ENCODE data around the gene CASP8. TPM values are rescaled to one million over a fixed set of nuclear protein-coding genes. Genes with fewer than 3 reads are reported as not detected.
A peak's percentile ranks its signal among the peaks of the same experiment; 100 is the strongest.

The CASP8 gene
- total and polyA plus RNA-seq, 9 of the 15 experiments (the other 6 are each of a cell fraction or from before 2014, with no cell fraction given), result 10.2 to 31.4 (median 19.4) TPM

GRCh38 chr2:201220102-201220570, 40.2 kb upstream of the CASP8 start (continued):
- TF ChIP-seq POLR2AphosphoS5 (IDR thresholded peaks at IDR 0.05; ENCODE audit: control insufficient read depth, insufficient read depth, low read depth, low read length) (no peak; the same call in 1 of the 2 replicates), ZFX (CRISPR knock-in tag; IDR thresholded peaks at IDR 0.05) (no peak), THRB (CRISPR knock-in tag; conservative IDR thresholded peaks at IDR 0.05) (no peak), TOE1 (IDR thresholded peaks at IDR 0.05; ENCODE audit: borderline replicate concordance) (peak; percentile 50; the same call in 1 of the 2 replicates), TOE1 (CRISPR knock-in tag; IDR thresholded peaks at IDR 0.05; ENCODE audit: borderline replicate concordance, low read depth) (no peak), ZNF217 (CRISPR knock-in tag; IDR thresholded peaks at IDR 0.05) (no peak), MXD1 (CRISPR knock-in tag; IDR thresholded peaks at IDR 0.05; ENCODE audit: borderline replicate concordance, poor library complexity, severe bottlenecking) (no peak), CBX5 (IDR thresholded peaks at IDR 0.05; ENCODE audit: borderline replicate concordance, low read depth) (no peak), ATF2 (CRISPR knock-in tag; IDR thresholded peaks at IDR 0.05) (no peak)
- TF ChIP-seq, protein P1, sequence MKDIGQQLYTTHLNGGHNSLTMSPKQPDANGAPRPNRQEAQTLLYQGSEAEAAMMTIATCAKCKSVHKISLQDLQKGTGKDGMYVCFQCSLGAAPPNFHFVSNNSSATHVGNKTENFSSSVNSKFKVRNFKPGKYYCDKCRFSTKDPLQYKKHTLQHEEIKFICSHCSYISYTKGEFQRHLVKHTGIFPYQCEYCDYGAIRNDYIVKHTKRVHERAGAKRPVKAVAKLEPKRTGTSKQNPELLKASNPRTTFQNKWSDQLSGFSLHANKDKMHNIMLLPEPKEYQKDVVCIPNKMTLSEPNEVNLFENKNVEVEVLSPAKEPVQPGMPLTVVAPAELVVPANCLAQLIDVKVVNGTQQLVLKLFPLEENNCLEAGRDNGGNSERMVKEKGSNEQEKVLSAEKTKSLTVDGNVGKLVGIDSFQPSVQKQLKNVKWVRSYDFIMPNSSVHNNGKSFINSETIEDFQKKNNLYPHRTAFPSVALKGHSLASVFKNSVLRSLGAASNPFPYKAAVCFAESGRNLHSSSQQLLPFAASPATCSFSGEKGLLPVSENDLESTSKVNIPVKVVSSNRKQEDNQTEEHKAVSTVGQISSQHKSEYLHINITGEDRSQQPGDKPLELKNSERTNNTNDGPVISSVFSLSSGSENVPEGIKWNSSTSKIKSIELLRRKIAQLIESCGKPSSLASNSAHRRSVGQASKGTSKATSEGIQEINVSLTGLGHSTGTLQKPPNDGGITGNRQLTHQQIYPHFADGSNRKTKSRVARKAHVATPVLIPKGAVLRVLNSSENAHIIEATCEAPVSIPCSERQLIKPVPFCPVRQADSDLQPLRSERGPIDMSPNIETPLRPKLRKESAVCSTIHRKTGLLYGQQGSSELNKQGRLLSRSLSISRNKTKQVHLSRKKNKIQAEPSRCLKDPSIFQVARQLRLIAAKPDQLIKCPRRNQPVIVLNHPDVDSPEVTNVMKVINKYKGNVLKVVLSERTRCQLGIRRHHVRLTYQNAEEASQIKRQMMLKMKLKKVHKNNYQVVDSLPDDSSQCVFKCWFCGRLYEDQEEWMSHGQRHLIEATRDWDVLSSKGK (CRISPR knock-in tag; IDR thresholded peaks at IDR 0.05), result no peak
- TF ChIP-seq, protein P2, sequence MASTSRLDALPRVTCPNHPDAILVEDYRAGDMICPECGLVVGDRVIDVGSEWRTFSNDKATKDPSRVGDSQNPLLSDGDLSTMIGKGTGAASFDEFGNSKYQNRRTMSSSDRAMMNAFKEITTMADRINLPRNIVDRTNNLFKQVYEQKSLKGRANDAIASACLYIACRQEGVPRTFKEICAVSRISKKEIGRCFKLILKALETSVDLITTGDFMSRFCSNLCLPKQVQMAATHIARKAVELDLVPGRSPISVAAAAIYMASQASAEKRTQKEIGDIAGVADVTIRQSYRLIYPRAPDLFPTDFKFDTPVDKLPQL (IDR thresholded peaks at IDR 0.05; ENCODE audit: extremely low read depth, insufficient read length), result no peak
- TF ChIP-seq, protein P3, sequence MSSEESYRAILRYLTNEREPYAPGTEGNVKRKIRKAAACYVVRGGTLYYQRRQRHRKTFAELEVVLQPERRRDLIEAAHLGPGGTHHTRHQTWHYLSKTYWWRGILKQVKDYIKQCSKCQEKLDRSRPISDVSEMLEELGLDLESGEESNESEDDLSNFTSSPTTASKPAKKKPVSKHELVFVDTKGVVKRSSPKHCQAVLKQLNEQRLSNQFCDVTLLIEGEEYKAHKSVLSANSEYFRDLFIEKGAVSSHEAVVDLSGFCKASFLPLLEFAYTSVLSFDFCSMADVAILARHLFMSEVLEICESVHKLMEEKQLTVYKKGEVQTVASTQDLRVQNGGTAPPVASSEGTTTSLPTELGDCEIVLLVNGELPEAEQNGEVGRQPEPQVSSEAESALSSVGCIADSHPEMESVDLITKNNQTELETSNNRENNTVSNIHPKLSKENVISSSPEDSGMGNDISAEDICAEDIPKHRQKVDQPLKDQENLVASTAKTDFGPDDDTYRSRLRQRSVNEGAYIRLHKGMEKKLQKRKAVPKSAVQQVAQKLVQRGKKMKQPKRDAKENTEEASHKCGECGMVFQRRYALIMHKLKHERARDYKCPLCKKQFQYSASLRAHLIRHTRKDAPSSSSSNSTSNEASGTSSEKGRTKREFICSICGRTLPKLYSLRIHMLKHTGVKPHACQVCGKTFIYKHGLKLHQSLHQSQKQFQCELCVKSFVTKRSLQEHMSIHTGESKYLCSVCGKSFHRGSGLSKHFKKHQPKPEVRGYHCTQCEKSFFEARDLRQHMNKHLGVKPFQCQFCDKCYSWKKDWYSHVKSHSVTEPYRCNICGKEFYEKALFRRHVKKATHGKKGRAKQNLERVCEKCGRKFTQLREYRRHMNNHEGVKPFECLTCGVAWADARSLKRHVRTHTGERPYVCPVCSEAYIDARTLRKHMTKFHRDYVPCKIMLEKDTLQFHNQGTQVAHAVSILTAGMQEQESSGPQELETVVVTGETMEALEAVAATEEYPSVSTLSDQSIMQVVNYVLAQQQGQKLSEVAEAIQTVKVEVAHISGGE (CRISPR knock-in tag; IDR thresholded peaks at IDR 0.05), result no peak
- TF ChIP-seq, protein P4, sequence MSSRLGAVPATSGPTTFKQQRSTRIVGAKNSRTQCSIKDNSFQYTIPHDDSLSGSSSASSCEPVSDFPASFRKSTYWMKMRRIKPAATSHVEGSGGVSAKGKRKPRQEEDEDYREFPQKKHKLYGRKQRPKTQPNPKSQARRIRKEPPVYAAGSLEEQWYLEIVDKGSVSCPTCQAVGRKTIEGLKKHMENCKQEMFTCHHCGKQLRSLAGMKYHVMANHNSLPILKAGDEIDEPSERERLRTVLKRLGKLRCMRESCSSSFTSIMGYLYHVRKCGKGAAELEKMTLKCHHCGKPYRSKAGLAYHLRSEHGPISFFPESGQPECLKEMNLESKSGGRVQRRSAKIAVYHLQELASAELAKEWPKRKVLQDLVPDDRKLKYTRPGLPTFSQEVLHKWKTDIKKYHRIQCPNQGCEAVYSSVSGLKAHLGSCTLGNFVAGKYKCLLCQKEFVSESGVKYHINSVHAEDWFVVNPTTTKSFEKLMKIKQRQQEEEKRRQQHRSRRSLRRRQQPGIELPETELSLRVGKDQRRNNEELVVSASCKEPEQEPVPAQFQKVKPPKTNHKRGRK (tag; IDR thresholded peaks at IDR 0.05), result no peak
